ENCODE measurements around the gene SPDYA.
"Not testable (repeated sequence)": the region's sequence is repeated elsewhere in the genome, so short reads cannot be mapped to it uniquely, and the experiment has no call there.

The SPDYA gene

DNA sequence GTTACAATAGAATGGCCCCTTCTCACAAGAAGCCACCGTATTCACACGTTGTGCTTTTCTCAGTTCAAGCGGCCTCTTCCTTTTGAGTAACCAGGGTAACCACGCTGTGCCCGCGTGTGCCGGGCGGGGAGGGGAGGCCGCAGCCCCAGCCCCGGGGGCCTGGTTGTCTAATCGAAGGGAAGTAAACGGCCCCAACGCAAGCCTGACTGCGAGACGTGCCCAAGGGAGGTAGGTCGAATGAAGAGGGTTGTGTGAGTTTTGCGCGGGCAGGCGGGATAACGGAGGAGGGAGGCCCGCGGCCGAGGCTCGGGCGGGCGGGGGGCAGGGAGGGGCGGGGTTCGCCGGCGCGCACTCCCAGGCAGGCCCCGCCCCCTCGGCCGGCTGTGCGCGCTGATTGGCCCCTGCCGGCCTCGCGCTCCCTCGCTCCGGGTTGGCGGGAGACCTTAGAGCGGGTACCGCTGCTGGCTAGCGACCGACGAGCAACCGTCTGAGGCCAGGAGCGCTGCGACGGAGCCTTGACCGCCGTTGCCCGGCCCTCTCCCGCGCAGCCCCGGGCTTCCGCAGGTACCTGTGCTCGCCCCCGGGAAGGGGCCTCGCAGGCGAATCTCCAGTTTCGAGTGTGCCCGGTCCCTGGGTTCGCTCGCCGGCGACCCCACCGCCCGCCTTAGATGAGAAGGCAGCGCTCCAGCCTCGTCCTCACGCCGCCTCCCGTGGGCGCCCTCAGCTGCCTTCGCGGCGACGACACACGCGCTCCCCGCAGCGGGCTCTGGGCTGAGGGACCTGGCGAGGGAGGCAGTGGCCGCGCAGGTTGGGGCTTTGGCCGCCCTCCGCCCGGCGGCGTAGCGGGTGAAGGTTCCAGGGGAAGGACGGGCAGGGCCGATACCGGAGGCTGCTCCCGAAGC, at the start of gene SPDYA:
SPDYA (plus strand) TSS at position 451 of the 902 bp plus-strand sequence. CDS start 5,181 bp downstream, outside the sequence.
- peak within 1 kb of the TSS; percentile 51; the same call in 1 of the 2 replicates for H3K4me3 ChIP-seq (ENCODE audit: low read length)

DNA sequence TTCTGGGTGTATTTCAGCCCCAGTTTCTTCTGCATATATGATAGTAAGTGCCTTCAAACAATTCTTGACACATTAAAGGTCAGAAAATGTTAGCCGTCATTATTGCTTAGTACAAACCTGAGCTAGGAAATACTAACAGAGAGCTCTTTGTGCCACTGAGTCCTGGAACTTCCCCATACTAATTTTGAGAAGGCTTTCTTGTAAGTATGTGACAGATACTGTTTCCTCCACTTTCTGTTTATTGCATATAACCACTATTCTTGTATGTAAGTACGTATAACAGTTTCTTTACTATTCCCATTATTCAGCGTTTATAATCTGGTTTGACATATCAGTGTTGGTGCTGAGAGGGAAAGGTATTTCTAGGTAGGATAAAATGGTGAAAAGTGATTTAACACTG, 49.2 kb upstream of the SPDYA start:
- no peak overlapping the region for H3K4me3 ChIP-seq (ENCODE audit: low read length)
- TF ChIP-seq ZNF274 (IDR thresholded peaks at IDR 0.05; ENCODE audit: low read depth, low read length): no peak

More for the DNA sequence above, at the start of gene SPDYA:
- TF ChIP-seq ZNF274 (IDR thresholded peaks at IDR 0.05; ENCODE audit: low read depth, low read length): no peak

DNA sequence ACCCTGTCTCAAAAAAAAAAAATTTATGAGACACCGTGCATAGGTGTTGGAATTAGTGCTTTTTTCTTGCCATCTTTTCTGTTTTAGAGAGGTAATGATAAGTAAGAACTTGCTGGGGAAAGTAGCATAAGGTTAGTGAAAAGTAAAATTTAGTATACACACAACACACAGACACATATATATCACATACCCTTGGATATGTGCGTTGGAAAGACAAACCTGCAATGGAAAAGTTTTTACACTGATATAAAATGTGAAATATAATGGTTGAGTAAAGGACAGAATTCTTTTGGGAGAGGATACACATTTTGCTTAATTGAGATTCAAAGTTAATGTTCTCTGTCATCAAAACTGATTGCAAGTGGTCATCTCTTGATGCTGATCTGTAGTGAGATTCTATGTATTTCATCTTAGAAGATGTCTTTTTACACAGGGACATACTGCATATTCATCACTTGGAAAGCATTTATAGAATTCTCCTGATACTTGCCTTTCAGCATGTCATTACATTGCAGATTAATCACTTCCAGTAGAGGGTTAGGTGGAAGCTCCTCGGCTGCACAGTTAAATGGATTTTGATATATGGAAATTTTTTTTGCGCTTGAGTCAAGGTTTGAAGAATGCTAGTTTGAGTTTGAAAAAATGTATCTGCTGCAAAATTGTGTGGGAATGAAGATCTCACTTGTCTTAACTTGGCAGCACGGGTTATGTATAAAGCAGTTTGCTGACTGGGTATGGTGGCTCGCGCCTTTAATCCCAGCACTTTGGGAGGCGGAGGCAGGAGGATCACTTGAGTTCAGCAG, 45.5 kb upstream of the SPDYA start:
- no peak overlapping the region for H3K4me3 ChIP-seq (ENCODE audit: low read length)
- TF ChIP-seq ZNF274 (IDR thresholded peaks at IDR 0.05; ENCODE audit: low read depth, low read length): no peak

GRCh38 chr2:28766070-28766469, 44.6 kb upstream of the SPDYA start:
- TF ChIP-seq ZNF274 (IDR thresholded peaks at IDR 0.05; ENCODE audit: low read depth, low read length): no peak
- no peak overlapping the region for H3K4me3 ChIP-seq (ENCODE audit: low read length)

DNA sequence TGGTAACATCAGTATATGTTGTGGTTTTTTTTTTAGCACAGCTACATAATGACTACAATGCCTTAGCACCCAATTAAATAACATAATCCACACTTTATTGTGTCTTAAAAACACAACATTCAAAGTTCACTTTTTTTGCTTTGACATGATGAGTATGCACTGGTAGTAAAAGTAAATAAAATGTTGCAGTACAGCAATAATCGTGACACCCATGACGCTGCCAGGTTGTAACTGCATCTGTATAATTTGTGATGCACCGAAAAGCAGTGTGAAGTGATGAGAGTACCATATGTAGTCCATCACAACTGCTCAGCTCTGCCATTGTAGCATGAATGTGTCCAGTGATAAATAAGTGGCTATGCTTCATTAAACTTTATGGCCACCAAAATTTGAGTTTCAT, 43.3 kb upstream of the SPDYA start:
- no peak overlapping the region for H3K4me3 ChIP-seq (ENCODE audit: low read length)
- TF ChIP-seq ZNF274 (IDR thresholded peaks at IDR 0.05; ENCODE audit: low read depth, low read length): no peak

- TF ChIP-seq ZNF274 (IDR thresholded peaks at IDR 0.05; ENCODE audit: low read depth, low read length): no peak
- H3K4me3 ChIP-seq (ENCODE audit: low read length): no peak overlapping the region
Measured at GRCh38 chr2:28768422-28768821, 42.2 kb upstream of the SPDYA start.

GRCh38 chr2:28768952-28769351, 41.7 kb upstream of the SPDYA start:
- no peak for TF ChIP-seq ZNF274 (IDR thresholded peaks at IDR 0.05; ENCODE audit: low read depth, low read length)
- H3K4me3 ChIP-seq (ENCODE audit: low read length): no peak overlapping the region

GRCh38 chr2:28772351-28772750, 38.3 kb upstream of the SPDYA start:
- TF ChIP-seq ZNF274 (IDR thresholded peaks at IDR 0.05; ENCODE audit: low read depth, low read length): no peak
- H3K4me3 ChIP-seq (ENCODE audit: low read length): no peak overlapping the region

DNA sequence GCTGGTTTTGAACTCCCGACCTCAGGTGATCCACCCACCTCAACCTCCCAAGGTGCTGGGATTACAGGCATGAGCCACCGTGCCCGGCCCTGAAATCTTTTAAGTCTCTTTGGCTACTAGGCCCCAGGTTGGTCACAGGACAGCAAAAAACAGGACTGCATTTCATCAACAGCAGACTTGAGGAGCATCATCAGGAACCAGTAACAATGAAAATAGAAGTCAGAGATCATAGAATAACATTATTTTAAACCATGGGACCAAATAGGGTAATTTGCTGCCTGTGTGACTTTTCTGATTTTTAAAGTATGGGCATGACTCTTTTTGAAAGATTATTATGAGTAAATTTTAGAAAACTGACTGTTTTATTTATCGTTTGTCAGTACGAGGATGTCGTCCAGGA, 34.2 kb upstream of the SPDYA start:
- TF ChIP-seq ZNF274 (IDR thresholded peaks at IDR 0.05; ENCODE audit: low read depth, low read length): no peak
- H3K4me3 ChIP-seq (ENCODE audit: low read length): no peak overlapping the region

DNA sequence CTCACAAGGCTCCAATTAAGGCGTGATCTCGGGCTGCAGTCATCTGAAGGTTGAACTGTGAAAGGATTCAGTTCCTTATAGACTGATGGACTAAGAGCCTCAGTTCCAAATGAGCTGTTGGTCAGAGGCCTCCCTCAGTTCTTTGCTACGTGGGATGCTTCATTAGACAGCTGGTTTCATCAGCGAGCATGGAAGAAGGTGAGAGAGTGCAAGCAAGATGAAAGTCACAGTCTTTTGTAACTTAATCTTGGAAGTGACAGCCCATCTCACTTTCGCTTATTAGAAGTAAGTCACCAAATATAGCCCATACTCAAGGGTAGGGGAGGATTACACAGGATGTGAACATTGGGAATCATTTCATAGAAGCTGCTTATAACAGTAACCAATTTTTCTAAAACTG, 32.2 kb upstream of the SPDYA start:
- no peak overlapping the region for H3K4me3 ChIP-seq (ENCODE audit: low read length)
- TF ChIP-seq ZNF274 (IDR thresholded peaks at IDR 0.05; ENCODE audit: low read depth, low read length): no peak

- no peak for TF ChIP-seq ZNF274 (IDR thresholded peaks at IDR 0.05; ENCODE audit: low read depth, low read length)
- no peak overlapping the region for H3K4me3 ChIP-seq (ENCODE audit: low read length)
Measured at GRCh38 chr2:28779001-28779400, 31.6 kb upstream of the SPDYA start.

- no peak for TF ChIP-seq ZNF274 (IDR thresholded peaks at IDR 0.05; ENCODE audit: low read depth, low read length)
- H3K4me3 ChIP-seq (ENCODE audit: low read length): no peak overlapping the region
Measured at GRCh38 chr2:28780496-28780895, 30.1 kb upstream of the SPDYA start.

DNA sequence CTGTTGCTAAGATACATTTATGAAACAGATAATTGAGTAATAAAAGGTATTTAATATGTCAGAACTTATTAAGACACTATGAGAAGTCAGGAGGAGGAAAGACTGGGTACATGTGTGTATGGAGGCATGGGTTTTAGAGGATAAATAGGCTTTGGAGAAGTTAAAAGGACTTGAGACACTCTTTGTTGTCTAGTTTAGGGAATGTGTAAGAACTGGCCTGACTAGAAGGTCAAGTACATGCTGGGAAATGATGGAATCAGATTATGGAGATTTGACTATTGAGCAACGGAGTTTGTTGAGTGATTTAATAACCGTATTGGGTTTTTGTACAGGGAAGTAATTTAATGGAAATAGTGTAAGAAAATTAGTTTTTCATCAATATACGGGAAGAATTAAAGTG, 28.2 kb upstream of the SPDYA start:
- no peak for TF ChIP-seq ZNF274 (IDR thresholded peaks at IDR 0.05; ENCODE audit: low read depth, low read length)
- H3K4me3 ChIP-seq (ENCODE audit: low read length): no peak overlapping the region

- H3K4me3 ChIP-seq (ENCODE audit: low read length): not testable (repeated sequence)
Measured at GRCh38 chr2:28784570-28784969, 26.1 kb upstream of the SPDYA start.

DNA sequence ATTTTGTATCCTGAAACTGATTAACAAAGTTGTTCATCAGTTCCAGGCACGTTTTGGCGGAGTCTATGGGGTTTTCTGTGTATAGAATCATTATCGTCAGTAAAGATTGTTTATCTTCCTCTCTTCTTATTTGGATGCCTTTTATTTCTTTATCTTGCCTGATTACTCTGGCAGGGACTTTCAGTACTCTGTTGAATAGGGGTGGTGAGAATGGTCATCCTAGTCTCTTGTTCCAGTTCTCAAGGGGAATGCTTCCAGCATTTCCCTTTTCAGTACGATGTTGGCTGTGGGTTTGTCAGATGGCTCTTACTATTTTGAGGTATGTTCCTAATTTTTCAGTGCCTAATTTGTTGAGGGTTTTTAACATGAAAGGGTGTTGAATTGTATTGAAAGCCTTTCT, 14.0 kb upstream of the SPDYA start:
- H3K4me3 ChIP-seq (ENCODE audit: low read length): no peak overlapping the region
- TF ChIP-seq ZNF274 (IDR thresholded peaks at IDR 0.05; ENCODE audit: low read depth, low read length): no peak
